22Rv1 (cell line): ENCODE results near the gene DHRSX.

Experiments used
- H3K27ac ChIP-seq: fragments of 450-650 bp; 2 replicates; pipeline ENCODE4 v1.5.1; 2017
- ZFX ChIP-seq: fragments of 450-650 bp; IDR thresholded peaks from 2 replicates; pipeline ENCODE4 v1.6.1; 2017; ENCODE audit warnings: antibody characterized with exemption, borderline replicate concordance
- TF ChIP-seq, protein P1 (sequence below): fragments of 450-650 bp; IDR thresholded peaks from 2 replicates; pipeline ENCODE4 v1.5.1; 2017; ENCODE audit warnings: mild to moderate bottlenecking

Gene DHRSX

DNA sequence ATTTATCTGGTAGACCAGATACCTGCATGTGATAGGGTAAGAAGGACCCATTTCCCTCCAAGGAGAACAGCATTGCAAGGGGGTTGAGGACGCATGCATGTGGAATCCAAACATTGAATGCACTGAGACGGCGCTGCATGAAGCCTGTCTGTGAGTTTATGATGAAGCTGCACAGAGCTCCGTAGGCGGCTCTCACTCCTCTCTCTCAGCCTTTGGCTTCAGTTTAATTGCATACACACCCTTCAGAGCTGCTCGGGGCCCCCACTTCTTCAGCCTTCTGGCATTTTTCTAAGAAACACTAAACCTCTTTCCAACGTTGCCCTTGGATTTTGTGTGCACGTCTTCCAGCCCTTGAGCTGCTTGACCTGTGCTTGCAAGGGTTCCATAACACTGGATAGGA is 176.6 kb downstream of the DHRSX start:
- TF ChIP-seq, protein P1, sequence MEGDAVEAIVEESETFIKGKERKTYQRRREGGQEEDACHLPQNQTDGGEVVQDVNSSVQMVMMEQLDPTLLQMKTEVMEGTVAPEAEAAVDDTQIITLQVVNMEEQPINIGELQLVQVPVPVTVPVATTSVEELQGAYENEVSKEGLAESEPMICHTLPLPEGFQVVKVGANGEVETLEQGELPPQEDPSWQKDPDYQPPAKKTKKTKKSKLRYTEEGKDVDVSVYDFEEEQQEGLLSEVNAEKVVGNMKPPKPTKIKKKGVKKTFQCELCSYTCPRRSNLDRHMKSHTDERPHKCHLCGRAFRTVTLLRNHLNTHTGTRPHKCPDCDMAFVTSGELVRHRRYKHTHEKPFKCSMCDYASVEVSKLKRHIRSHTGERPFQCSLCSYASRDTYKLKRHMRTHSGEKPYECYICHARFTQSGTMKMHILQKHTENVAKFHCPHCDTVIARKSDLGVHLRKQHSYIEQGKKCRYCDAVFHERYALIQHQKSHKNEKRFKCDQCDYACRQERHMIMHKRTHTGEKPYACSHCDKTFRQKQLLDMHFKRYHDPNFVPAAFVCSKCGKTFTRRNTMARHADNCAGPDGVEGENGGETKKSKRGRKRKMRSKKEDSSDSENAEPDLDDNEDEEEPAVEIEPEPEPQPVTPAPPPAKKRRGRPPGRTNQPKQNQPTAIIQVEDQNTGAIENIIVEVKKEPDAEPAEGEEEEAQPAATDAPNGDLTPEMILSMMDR: no peak
- no peak for TF ChIP-seq ZFX
- H3K27ac ChIP-seq: no peak overlapping the region

DNA sequence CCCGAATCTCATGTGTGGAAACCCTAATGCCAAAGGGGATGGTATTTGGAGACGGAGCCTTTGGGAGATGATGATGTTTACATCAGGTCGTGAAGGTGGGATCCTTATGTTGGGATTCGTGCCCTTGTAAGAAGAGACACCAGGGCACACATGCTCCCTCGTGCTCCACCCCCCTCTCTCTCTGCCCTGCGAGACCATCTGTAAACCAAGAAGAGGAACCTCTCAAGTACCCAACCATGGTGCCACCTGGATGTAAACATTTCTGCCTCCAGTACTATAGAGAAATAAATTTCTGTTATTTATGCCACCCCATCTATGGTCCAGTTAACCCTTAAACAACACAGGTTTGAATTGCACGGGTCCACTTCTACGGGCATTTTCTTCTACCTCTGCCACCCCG is 179.4 kb downstream of the DHRSX start:
- no peak overlapping the region for H3K27ac ChIP-seq
- TF ChIP-seq, protein P1: no peak
- no peak for TF ChIP-seq ZFX

DNA sequence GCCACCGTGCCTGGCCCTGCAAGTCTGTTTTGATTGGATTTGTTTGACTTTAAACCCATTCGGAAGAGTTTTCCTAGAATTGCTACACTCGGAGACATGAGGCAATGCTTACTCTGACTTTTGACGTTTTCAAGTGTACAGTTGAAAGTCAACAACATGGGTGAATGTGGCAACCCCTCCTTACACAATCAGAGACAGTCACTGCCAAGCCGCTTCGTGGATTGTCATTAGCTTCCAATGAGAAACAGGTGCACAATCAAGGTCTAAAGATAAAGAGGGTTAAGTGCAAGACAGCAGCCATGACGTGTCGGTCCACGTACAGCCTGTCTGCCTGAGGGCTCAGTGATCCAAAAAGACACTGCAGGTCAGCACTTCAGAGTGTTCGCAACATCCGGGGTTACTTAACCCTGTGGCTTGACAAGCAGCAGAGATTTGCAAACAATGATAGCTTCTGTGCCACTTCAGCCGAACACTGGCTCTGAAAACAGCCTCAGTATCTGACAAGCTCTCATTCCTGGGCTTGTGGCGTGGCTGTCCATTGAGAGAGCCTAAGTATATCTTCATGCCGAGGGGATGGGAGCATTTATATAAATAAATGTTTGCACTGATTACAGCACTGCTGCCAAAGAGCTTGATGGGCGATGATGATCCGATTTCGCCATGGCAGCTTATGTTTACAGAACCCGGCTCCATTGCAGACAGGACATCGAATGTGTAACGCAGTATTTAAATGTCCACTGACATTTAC is 180.0 kb downstream of the DHRSX start:
- H3K27ac ChIP-seq: no peak overlapping the region

DNA sequence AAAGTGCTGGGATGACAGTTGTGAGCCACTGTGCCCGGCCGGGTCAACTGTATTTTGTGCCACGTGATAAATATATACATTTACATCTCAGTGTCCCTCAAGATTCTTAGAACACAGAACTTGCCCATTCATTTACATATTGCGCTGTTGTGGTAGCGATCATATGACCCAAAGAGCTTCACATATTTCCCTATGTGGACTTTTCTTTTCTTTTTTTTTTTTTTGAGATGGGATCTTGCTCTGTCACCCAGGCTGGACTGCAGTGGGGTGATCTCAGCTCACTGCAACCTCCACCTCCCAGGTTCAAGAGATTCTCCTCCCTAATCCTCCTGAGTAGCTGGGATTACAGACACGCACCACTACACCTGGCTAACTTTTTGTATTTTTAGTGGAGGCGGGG is 180.7 kb downstream of the DHRSX start:
- TF ChIP-seq, protein P1: no peak
- no peak for TF ChIP-seq ZFX
- H3K27ac ChIP-seq: no peak overlapping the region

More for the DNA sequence above, 180.0 kb downstream of the DHRSX start:
- TF ChIP-seq ZFX: no peak
- TF ChIP-seq, protein P1: no peak

DNA sequence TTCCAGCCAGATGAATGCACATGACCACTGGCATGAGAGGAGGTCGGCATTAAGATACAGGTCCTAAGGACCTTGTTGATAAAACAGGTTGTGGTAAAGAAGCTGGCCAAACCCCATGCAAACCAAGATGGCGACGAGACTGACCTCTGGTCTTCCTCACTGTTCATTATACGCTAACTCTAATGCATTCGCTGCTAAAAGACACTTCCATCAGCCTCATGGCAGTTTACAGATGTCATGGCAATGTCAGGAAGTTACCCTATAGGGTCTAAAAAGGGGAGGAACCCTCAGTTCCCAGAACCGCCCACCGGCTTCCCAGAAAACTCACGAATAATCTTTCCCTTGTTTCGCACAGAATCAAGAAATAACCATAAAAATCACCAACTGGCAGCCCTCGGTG is 182.4 kb downstream of the DHRSX start:
- TF ChIP-seq ZFX: no peak
- TF ChIP-seq, protein P1: no peak

DNA sequence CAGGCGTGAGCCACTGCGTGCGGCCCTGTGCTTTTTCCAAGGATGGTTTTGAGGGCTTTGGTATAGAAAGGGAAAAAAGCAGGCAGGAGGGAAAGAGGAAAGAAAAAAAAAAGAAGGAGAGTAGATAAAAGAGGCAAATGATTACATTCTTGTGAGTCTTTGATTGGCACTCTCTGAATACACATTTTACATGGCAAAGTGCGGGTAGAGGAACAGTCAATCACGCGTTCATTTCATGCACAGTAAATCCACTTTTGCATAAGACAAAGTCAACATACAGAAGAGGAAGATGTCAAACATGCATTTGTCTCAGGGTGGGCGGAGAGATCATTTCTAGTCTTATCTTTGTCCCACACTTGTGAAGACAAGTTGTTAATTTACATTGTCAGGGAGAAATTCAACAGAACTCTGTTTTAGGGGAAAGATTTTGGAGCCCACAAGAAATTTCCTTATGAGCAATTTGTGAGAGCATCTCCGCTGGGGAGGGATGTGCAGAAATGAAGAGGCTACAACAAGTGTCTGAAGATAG is 183.2 kb downstream of the DHRSX start:
- no peak for TF ChIP-seq ZFX
- TF ChIP-seq, protein P1: no peak
- H3K27ac ChIP-seq: no peak overlapping the region

More for the DNA sequence above, 182.4 kb downstream of the DHRSX start:
- no peak overlapping the region for H3K27ac ChIP-seq

DNA sequence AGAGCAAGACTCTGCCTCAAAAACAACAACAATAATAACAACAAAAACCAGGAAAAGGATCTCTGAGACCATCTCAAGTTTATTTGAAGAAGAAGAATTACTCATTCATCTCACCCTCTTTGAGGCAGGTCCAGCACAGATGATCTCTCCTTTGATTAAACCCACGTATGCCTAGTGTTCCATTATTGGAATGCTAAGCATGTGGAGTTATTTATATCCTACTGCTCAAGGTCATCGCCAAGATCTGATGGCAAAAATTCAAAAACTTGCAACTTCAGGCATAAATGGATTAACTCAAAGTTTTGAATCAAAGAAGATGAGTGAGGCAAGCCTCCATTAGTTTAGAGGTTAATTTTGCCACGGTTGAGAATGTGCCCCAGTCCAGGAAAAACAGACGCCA is 184.2 kb downstream of the DHRSX start:
- TF ChIP-seq, protein P1: no peak
- TF ChIP-seq ZFX: no peak
- H3K27ac ChIP-seq: no peak overlapping the region
